ENCODE results near the gene PPEF1.

- TF ChIP-seq CTCF (conservative IDR thresholded peaks at IDR 0.05; ENCODE audit: low read depth, low read length) (no peak), EZH2 (IDR thresholded peaks at IDR 0.05; ENCODE audit: borderline replicate concordance, low read depth, low read length, poor library complexity, severe bottlenecking) (no peak)
Observed at GRCh38 chrX:18696653-18697052, 10.8 kb upstream of the PPEF1 start.
